Esophagus squamous epithelium (tissue), 4 donors: ENCODE data around the gene CORIN.

Experiments used
- CTCF ChIP-seq, 6 experiments: fragments of 450-650 bp in 4 of 6; fragments of 200-600 bp in 2 of 6; sonication (generic) in 2 of 6; IDR thresholded peaks; one replicate each; pipeline ENCODE4 v1.5.1; 2016 to 2019; ENCODE audit warnings: antibody characterized with exemption in 6 of 6, mild to moderate bottlenecking in 4 of 6, moderate library complexity in 4 of 6
- POLR2A ChIP-seq, 4 donors: fragments of 450-650 bp; IDR thresholded peaks; one replicate each; pipeline ENCODE4 v1.6.1; 2017; ENCODE audit warnings: antibody characterized with exemption in 4 of 4, mild to moderate bottlenecking in 4 of 4, moderate library complexity in 3 of 4

GRCh38 chr4:47749060-47749459 lies 88.8 kb downstream of the CORIN start:
- TF ChIP-seq CTCF (IDR thresholded peaks at IDR 0.05): no peak
- no peak for TF ChIP-seq POLR2A (IDR thresholded peaks at IDR 0.05)
